GM23248 (cell line): ENCODE measurements around the gene MTRF1L. TPM values are rescaled to one million over a fixed set of nuclear protein-coding genes. Genes with fewer than 3 reads are reported as not detected.

ENCODE experiments used
- DNase-seq: peaks from one replicate; pipeline ENCODE4 v3.0.0-alpha.2; 2015
- H2AFZ ChIP-seq: fragments of 200-600 bp; sonication (generic); 2 replicates; pipeline ENCODE4 v1.6.1; 2016; ENCODE audit warnings: antibody characterized with exemption
- H3F3A ChIP-seq: fragments of 200-600 bp; sonication (generic); 2 replicates; pipeline ENCODE4 v1.6.1; 2016; ENCODE audit warnings: mild to moderate bottlenecking, antibody characterized with exemption, mixed run types; ENCODE audit not compliant: insufficient read depth
- H3K27ac ChIP-seq: fragments of 200-600 bp; sonication (generic); 2 replicates; pipeline ENCODE4 v1.5.1; 2016; ENCODE audit warnings: mild to moderate bottlenecking
- H3K27me3 ChIP-seq: fragments of 200-600 bp; sonication (generic); replicated peaks from 2 replicates; pipeline ENCODE4 v1.6.1; 2016; ENCODE audit warnings: mild to moderate bottlenecking; ENCODE audit not compliant: insufficient read depth
- H3K36me3 ChIP-seq: fragments of 200-600 bp; sonication (generic); 2 replicates; pipeline ENCODE4 v1.6.1; 2016; ENCODE audit warnings: low read depth, mild to moderate bottlenecking
- H3K4me1 ChIP-seq: fragments of 200-600 bp; sonication (generic); 2 replicates; pipeline ENCODE4 v1.6.1; 2016; ENCODE audit warnings: mild to moderate bottlenecking; ENCODE audit not compliant: insufficient read depth
- H3K4me2 ChIP-seq: fragments of 200-600 bp; sonication (generic); one replicate; pipeline ENCODE4 v1.6.1; 2016; ENCODE audit warnings: mild to moderate bottlenecking; ENCODE audit not compliant: unreplicated experiment
- H3K4me3 ChIP-seq: fragments of 200-600 bp; sonication (generic); 2 replicates; pipeline ENCODE4 v1.5.1; 2016; ENCODE audit warnings: mild to moderate bottlenecking
- H3K79me2 ChIP-seq: fragments of 200-600 bp; sonication (generic); 2 replicates; pipeline ENCODE4 v1.6.1; 2016; ENCODE audit warnings: mild to moderate bottlenecking; ENCODE audit not compliant: insufficient read depth
- H3K9ac ChIP-seq: fragments of 200-600 bp; sonication (generic); 2 replicates; pipeline ENCODE4 v1.6.1; 2016; ENCODE audit warnings: mild to moderate bottlenecking
- H3K9me2 ChIP-seq: fragments of 200-600 bp; sonication (generic); 2 replicates; pipeline ENCODE4 v1.6.1; 2016; ENCODE audit warnings: mixed run types, mild to moderate bottlenecking, moderate library complexity; ENCODE audit not compliant: insufficient read depth
- H3K9me3 ChIP-seq: fragments of 200-600 bp; sonication (generic); one replicate; pipeline ENCODE4 v1.6.1; 2017; ENCODE audit warnings: low read depth
- H4K20me1 ChIP-seq: fragments of 200-600 bp; sonication (generic); 2 replicates; pipeline ENCODE4 v1.6.0; 2016; ENCODE audit not compliant: insufficient read depth
- EZH2 ChIP-seq: fragments of 200-600 bp; sonication (generic); IDR thresholded peaks from 2 replicates; pipeline ENCODE4 v1.6.1; 2018; ENCODE audit warnings: antibody characterized with exemption, mild to moderate bottlenecking; ENCODE audit not compliant: insufficient read depth, poor library complexity, severe bottlenecking
- EZH2phosphoT487 ChIP-seq: fragments of 200-600 bp; sonication (generic); IDR thresholded peaks from 2 replicates; pipeline ENCODE4 v1.6.1; 2018; ENCODE audit warnings: antibody characterized with exemption, moderate library complexity, mild to moderate bottlenecking, low read depth; ENCODE audit not compliant: insufficient read depth
- WGBS, 2 experiments: methylation state at CpG; one replicate each; pipeline ENCODE4 v1.1.6; 2015 to 2017; ENCODE audit warnings: low lambda C conversion rate in 2 of 2, low coverage in 1 of 2; ENCODE audit errors: missing lambda C conversion rate in 2 of 2; 5-methylcytosine and 5-hydroxymethylcytosine counted together
- in situ Hi-C: fragments of 300-500 bp; cut with MboI; formaldehyde crosslinking; loops from 2 replicates; pipeline ENCODE4 v1.15.0; 2020
- polyA plus RNA-seq: library from polyadenylated mRNA; unstranded; fragments of >200 nt; fragmentation: Nextera tagmentation; extraction: Ambion mirVana; gene quantifications from 2 replicates; pipeline ENCODE4 v1.2.1, GENCODE V29; 2016
- total RNA-seq: library from RNA; depleted of rRNA; stranded (reverse); fragments of >200 nt; shearing (Covaris generic); gene quantifications from 2 replicates; pipeline ENCODE4 v1.2.3, GENCODE V29; 2014

The MTRF1L gene
- total and polyA plus RNA-seq, 2 experiments from 2014 or later = 16.3 to 21.9 TPM

DNA sequence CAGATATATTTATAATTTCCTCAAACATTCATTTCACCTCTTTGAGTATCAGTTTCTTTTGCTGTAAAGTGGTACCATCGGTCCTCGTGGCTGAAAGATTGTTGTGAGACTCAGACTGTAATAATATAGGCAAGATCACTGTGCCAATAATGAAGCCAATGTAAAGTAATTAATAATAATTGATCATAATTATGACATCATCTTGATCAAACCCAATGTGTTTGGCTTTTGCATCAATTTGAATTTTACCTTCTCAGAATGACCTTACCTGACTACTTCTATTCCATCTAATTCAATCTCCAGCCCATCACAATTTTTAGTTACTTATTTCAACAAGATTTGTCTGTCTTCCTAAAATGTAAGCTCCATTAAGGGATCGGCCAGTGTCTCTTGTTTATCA, 15.8 kb upstream of the MTRF1L start:
- H3K9ac ChIP-seq = no peak overlapping the region
- no peak for DNase-seq
- H3K27ac ChIP-seq = no peak overlapping the region
- H3K9me3 ChIP-seq = no peaks in the 10 kb centered on the region
- TF ChIP-seq EZH2phosphoT487 (no peak), EZH2 (no peak)
- no peaks in the 10 kb centered on the region for H3K9me2 ChIP-seq
- no peak overlapping the region for H3K4me3 ChIP-seq
- H2AFZ ChIP-seq = no peak overlapping the region
- no peaks in the 10 kb centered on the region for H3K36me3 ChIP-seq
- no peaks in the 10 kb centered on the region for H3K4me1 ChIP-seq
- in situ Hi-C loops = no loop called here
- H3K79me2 ChIP-seq = no peaks in the 10 kb centered on the region
- no peaks in the 10 kb centered on the region for H4K20me1 ChIP-seq
- no peaks in the 10 kb centered on the region for H3K27me3 ChIP-seq
- no peaks in the 10 kb centered on the region for H3F3A ChIP-seq
- no peak overlapping the region for H3K4me2 ChIP-seq
- 95 to 98% methylated on average over 3 of the region's 3 CpGs for WGBS, 2 experiments

DNA sequence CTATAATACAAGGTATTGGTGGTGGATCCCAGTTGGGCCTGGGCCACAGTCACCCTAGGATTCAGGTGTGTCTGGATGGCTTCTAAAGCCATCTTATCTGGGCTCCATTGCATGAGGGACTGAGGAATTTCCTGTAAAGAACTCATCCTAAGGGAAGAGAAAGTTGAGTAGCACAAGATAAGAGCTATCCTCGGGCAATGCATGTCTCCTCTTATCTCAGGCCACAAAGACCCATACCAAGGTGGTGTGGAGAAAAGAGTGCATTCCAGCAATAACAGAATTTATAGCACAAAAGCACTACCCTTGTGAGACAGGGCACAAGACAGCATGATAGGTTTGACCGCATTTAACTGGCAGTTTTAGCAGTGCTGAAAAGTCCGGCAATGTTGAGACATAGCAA, 14.3 kb upstream of the MTRF1L start:
- Histone ChIP-seq H2AFZ (no peak overlapping the region), H3K9me2 (no peaks in the 10 kb centered on the region), H4K20me1 (no peaks in the 10 kb centered on the region), H3K4me3 (no peak overlapping the region), H3K36me3 (no peaks in the 10 kb centered on the region), H3K27ac (no peak overlapping the region), H3K27me3 (no peaks in the 10 kb centered on the region), H3K4me2 (no peak overlapping the region), H3F3A (no peaks in the 10 kb centered on the region), H3K79me2 (no peaks in the 10 kb centered on the region), H3K9ac (no peak overlapping the region), H3K9me3 (no peaks in the 10 kb centered on the region), H3K4me1 (no peaks in the 10 kb centered on the region)
- DNase-seq = no peak
- WGBS, 2 experiments = 95 to 100% methylated on average over 3 of the region's 3 CpGs
- in situ Hi-C loops = no loop called here
- TF ChIP-seq EZH2 (no peak), EZH2phosphoT487 (no peak)

DNA sequence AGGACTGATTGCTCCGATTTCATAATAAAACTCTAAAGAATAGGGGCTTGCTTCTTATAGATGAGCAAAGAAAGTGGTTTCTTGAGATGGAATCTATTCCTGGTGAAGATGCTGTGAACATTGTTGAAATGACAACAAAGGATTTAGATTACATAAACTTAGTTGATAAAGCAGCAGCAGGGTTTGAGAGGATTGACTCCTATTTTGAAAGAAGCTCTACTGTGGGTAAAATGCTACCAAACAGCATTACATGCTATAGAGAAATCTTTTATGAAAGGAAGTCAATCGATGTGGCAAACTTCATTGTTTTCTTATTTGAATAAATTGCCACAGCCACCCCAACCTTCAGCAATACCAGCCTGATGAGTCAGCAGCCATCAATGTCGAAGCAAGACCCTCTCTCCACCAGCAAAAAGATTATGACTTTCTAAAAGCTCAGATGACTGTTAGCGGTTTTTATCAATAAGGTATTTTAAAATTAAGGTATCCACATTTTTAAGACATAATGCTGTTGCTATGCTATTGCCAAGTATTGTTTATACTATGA, 12.7 kb upstream of the MTRF1L start:
- Histone ChIP-seq H3K79me2 (no peaks in the 10 kb centered on the region), H3K4me1 (no peaks in the 10 kb centered on the region), H3F3A (no peaks in the 10 kb centered on the region), H3K27ac (no peak overlapping the region), H3K36me3 (no peaks in the 10 kb centered on the region), H3K4me2 (no peak overlapping the region), H4K20me1 (no peaks in the 10 kb centered on the region), H2AFZ (no peak overlapping the region), H3K9me2 (no peaks in the 10 kb centered on the region), H3K9ac (no peak overlapping the region), H3K4me3 (no peak overlapping the region), H3K9me3 (no peaks in the 10 kb centered on the region), H3K27me3 (no peaks in the 10 kb centered on the region)
- in situ Hi-C loops = no loop called here
- no peak for TF ChIP-seq EZH2phosphoT487
- no peak for TF ChIP-seq EZH2
- DNase-seq = no peak
- WGBS, 2 experiments = 82 to 91% methylated on average over 4 of the region's 4 CpGs

DNA sequence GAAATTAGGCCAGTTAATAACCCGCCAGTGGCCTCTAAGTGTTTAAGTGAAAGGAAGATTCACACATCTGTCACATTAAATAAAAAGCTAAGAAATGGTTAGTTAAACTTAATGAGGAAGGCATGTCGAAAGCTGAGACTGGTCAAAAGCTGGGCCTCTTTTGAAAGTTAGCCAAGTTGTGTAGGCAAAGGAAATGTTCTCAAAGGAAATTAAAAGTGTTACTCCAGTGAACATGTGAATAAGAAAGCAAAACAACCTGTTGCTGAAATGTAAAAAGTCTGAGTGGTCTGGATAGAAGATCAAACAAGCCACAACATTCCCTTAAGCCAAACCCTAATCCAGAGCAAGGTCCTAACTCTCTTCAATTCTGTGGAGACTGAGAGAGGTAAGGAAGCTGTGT, 10.9 kb upstream of the MTRF1L start:
- peak; percentile 24 for DNase-seq
- Histone ChIP-seq H4K20me1 (no peaks in the 10 kb centered on the region), H3K9me2 (no peaks in the 10 kb centered on the region), H3K4me1 (no peaks in the 10 kb centered on the region), H3K36me3 (no peaks in the 10 kb centered on the region), H3K9me3 (no peaks in the 10 kb centered on the region), H3K4me3 (no peak overlapping the region), H3K27ac (no peak overlapping the region), H3F3A (no peaks in the 10 kb centered on the region), H3K27me3 (no peaks in the 10 kb centered on the region), H3K4me2 (no peak overlapping the region), H3K9ac (no peak overlapping the region), H2AFZ (no peak overlapping the region), H3K79me2 (no peaks in the 10 kb centered on the region)
- WGBS, 2 experiments = 52 to 54% methylated on average over 2 of the region's 2 CpGs
- in situ Hi-C loops = no loop called here
- TF ChIP-seq EZH2 = no peak
- TF ChIP-seq EZH2phosphoT487 = no peak

DNA sequence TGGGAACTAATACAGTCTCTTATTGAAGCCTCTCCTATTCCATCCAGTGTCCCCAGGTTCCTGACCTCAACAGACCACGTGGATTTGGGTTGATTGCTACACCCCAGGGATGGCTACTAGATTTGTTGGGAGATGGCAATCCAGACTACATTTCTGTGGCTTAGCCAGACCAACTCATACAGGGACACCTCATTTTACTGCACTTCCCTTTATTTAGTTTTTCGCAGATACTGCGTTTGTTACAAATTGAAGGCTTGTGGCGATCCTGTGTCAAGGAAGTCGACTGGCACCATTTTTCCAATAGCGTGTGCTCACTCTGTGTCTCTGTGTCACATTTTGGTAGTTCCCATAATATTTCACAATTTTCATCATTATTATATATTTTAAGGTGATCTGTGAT, 10.3 kb upstream of the MTRF1L start:
- TF ChIP-seq EZH2 (no peak), EZH2phosphoT487 (no peak)
- Histone ChIP-seq H3K79me2 (no peaks in the 10 kb centered on the region), H3K9me2 (no peaks in the 10 kb centered on the region), H3K4me3 (no peak overlapping the region), H3K36me3 (no peaks in the 10 kb centered on the region), H3K27me3 (no peaks in the 10 kb centered on the region), H4K20me1 (no peaks in the 10 kb centered on the region), H3K9me3 (no peaks in the 10 kb centered on the region), H3K27ac (no peak overlapping the region), H3K9ac (no peak overlapping the region), H2AFZ (no peak overlapping the region), H3K4me1 (no peaks in the 10 kb centered on the region), H3F3A (no peaks in the 10 kb centered on the region), H3K4me2 (no peak overlapping the region)
- no peak for DNase-seq
- in situ Hi-C loops = no loop called here
- WGBS, 2 experiments = 90% methylated on average over 6 of the region's 6 CpGs
